Measurements from ENCODE around the gene SDC1. TPM values are rescaled to one million over a fixed set of nuclear protein-coding genes. Genes with fewer than 3 reads are reported as not detected.

The SDC1 gene
- total RNA-seq, 2 experiments from 2014 or later: 0.33 TPM; not detected in 1

DNA sequence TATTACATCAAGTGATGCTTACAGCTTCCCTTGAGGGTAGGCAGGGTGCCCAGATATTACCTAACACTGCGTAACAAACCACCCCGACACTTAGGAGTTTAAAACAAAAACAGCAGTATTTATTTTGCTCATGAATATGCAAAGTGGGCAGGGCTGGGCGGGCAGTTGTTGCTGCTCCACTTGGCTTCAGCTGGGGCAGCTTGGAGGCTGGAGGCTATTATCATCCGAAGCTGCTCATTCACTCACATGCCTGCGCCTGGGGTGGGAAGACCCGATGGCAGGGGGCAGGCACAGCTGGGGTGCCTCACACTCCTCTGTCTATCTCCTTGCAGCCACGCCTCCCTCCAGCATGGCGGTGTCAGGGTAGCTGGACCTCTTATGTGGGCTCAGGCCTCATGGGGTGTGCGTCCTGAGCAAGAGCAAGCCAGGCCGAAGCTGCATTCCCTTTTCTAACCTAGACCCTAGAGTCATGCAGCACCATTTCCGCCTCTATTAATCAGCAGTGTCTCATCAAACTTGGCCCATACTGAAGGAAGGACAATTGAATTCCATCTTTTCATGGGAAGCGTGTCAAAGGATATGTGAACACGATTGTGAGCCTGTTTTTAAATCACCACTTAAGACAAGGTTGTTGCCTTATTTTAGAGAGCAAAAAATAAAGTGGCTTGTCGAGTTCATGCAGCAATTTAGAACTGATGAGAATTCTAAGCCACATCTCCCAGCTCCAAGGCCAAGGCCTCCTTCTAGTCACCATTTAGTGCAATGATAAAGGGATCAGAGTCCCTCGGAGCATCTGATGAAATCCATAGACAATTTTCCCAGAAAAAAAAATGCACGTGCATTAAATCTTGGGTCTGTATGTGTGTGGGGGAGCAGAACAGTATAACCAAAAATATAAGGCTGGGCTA, 54.9 kb downstream of the SDC1 start:
- ChIA-PET CTCF (no interaction called here), POLR2A (no interaction called here)
- peaks cover 10% of the 10 kb centered on the region for H3K27me3 Mint-ChIP-seq

GRCh38 chr2:20168727-20169696, 55.9 kb downstream of the SDC1 start:
- DNase-seq: no peak
- ChIA-PET CTCF (no interaction called here), POLR2A (no interaction called here)
- Mint-ChIP-seq H3K9me3 (no peaks in the 10 kb centered on the region), H3K4me1 (no peaks in the 10 kb centered on the region), H3K27ac (no peak overlapping the region), H3K4me3 (no peak overlapping the region), H3K27me3 (peaks cover 10% of the 10 kb centered on the region), H3K36me3 (ENCODE audit: low read depth) (no peaks in the 10 kb centered on the region)

More for the DNA sequence above, 54.9 kb downstream of the SDC1 start:
- no peak for DNase-seq
- Mint-ChIP-seq H3K36me3 (ENCODE audit: low read depth) (no peaks in the 10 kb centered on the region), H3K4me1 (no peaks in the 10 kb centered on the region), H3K27ac (no peak overlapping the region), H3K4me3 (no peak overlapping the region), H3K9me3 (no peaks in the 10 kb centered on the region)

DNA sequence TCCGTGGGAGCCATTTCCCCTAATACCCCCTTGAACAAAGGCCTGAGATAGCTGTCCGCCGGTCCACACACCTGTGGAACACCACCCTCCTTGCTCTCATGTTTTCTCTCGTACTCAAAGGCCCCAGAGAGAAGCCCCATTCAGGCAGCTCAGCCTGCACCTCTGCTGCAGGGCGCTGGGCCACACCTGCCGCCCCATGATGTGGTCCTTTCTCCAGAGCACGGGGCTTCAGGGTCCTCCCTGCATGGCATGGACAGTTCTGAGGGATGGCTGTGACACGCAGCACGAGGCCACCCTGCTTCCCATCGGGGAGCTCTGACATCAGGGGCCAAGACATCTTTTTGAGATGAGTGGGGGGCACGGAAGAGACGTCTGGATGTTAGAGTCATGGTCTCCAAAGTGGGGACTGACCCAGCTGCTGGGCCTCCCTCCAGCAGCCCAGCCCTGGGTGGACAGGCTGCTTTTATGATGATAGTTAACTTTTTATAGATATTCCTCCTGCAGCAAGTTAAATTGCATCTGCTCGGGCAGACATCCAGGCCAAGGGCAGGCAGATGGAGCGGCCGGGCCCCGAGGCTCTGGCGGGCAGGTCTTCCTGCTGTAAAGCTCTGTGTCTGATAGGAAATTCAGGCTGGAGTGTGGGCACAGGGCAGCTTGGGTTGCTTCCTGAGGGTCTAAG, 56.7 kb downstream of the SDC1 start:
- ChIA-PET CTCF (no interaction called here), POLR2A (no interaction called here)
- no peaks in the 10 kb centered on the region for H3K9me3 Mint-ChIP-seq
- DNase-seq: no peak
- H3K27ac Mint-ChIP-seq: no peak overlapping the region
- H3K36me3 Mint-ChIP-seq (ENCODE audit: low read depth): no peaks in the 10 kb centered on the region
- H3K4me1 Mint-ChIP-seq: no peaks in the 10 kb centered on the region
- no peak overlapping the region for H3K4me3 Mint-ChIP-seq
- H3K27me3 Mint-ChIP-seq: peaks cover 10% of the 10 kb centered on the region

DNA sequence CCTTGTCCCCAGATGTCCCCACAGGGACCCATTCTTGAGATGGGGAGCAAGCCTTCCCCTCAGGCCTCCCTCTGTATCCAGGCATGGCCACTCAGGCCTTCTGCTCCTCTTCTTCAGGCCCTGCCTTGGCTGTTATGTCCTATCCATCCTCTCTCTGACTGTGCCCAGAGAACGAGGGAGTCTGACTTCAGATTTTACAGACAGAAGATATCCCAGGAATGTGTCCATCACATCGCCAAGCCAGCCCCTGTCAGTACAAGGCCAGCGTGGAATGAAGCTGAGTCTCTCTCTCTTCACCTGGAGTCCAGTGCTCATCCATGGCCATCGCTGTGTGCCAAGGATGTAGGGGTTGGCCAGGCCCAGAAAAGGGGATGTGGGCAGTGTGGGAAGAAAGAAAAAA, 57.6 kb downstream of the SDC1 start:
- H3K27ac Mint-ChIP-seq: no peak overlapping the region
- no peaks in the 10 kb centered on the region for H3K4me1 Mint-ChIP-seq
- CTCF ChIA-PET: no interaction called here
- no peaks in the 10 kb centered on the region for H3K36me3 Mint-ChIP-seq (ENCODE audit: low read depth)
- H3K4me3 Mint-ChIP-seq: no peak overlapping the region
- peaks cover 7% of the 10 kb centered on the region for H3K27me3 Mint-ChIP-seq
- POLR2A ChIA-PET: no interaction called here
- no peak for DNase-seq
- no peaks in the 10 kb centered on the region for H3K9me3 Mint-ChIP-seq

GRCh38 chr2:20165677-20166509, 59.0 kb downstream of the SDC1 start:
- no peaks in the 10 kb centered on the region for H3K9me3 Mint-ChIP-seq
- H3K27ac Mint-ChIP-seq: no peak overlapping the region
- no peak overlapping the region for H3K4me3 Mint-ChIP-seq
- peaks cover 8% of the 10 kb centered on the region for H3K27me3 Mint-ChIP-seq
- no peaks in the 10 kb centered on the region for H3K4me1 Mint-ChIP-seq
- POLR2A ChIA-PET: no interaction called here
- no peak for DNase-seq
- no peaks in the 10 kb centered on the region for H3K36me3 Mint-ChIP-seq (ENCODE audit: low read depth)
- CTCF ChIA-PET: no interaction called here

GRCh38 chr2:20164734-20165478, 60.0 kb downstream of the SDC1 start:
- ChIA-PET POLR2A (no interaction called here), CTCF (no interaction called here)
- H3K9me3 Mint-ChIP-seq: no peaks in the 10 kb centered on the region
- no peaks in the 10 kb centered on the region for H3K4me1 Mint-ChIP-seq
- H3K4me3 Mint-ChIP-seq: no peak overlapping the region
- H3K36me3 Mint-ChIP-seq (ENCODE audit: low read depth): no peaks in the 10 kb centered on the region
- no peak overlapping the region for H3K27ac Mint-ChIP-seq
- no peak for DNase-seq
- H3K27me3 Mint-ChIP-seq: peaks cover 10% of the 10 kb centered on the region

DNA sequence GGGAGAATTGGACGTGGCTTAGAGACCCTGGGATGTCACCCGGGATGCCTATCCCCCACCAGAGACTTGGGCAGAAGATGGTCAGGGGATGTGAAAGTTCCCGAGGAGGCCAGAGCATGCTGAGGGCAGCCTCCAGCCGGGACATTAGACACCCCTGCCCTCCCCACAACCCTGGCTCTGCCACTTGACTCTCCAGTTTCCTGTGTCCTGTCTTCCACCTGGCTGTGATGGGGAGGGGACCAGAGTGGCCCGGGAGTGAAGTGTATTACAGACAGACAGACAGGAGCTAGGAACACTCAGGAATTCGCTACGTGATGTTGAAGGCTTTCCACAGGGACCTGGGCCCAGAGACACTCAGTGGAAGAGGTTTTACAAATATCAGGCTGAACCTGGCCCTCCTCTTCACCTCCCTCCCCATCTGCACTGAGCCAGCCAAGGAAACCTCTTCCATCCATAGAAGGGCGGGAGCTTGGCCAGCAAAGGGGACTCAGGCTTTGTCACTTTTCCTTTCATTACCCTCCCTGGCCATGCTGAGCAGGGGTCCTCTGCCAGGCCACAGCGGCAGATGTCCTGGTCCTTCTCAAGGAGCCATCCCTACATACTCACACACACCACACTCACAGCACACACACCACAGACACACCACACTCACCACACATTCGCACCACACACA, 60.7 kb downstream of the SDC1 start:
- H3K27ac Mint-ChIP-seq: no peak overlapping the region
- no peak for DNase-seq
- CTCF ChIA-PET: no interaction called here
- H3K9me3 Mint-ChIP-seq: no peaks in the 10 kb centered on the region
- H3K27me3 Mint-ChIP-seq: peaks cover 17% of the 10 kb centered on the region
- no peaks in the 10 kb centered on the region for H3K36me3 Mint-ChIP-seq (ENCODE audit: low read depth)
- no peak overlapping the region for H3K4me3 Mint-ChIP-seq
- H3K4me1 Mint-ChIP-seq: no peaks in the 10 kb centered on the region
- POLR2A ChIA-PET: no interaction called here

DNA sequence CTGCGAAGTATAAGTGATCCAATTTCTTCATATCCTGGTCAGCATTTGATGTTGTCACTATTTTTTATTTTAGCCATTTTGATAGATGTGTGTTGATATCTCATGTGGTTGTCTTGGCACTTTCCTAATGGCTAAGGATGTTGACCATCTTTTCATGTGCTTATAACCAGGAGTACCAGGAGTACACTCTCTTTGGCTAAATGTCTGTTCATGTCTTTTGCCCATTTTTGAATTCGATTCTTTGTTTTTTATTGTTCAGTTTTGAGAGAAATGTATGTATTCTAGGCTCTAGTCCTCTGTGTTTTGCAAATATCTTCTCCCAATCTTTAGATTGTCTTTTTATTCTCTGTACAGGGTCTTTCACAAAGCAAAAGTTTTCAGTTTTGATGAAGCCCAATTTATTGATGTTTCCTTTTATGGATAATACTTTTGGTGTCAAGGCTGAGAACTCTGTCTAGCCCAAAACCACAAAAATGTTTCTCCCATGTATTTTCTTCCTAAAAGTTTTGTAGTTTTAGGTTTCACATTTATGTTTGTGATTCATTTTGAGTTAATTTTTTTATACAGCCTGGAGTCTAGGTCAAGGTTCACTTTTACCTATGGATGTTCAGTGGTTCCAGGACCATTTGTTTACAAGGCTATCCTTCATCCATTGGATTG, 65.4 kb downstream of the SDC1 start:
- Mint-ChIP-seq H3K36me3 (ENCODE audit: low read depth) (no peaks in the 10 kb centered on the region), H3K4me3 (no peak overlapping the region), H3K4me1 (no peaks in the 10 kb centered on the region), H3K27ac (no peak overlapping the region), H3K27me3 (peaks cover 25% of the 10 kb centered on the region), H3K9me3 (no peaks in the 10 kb centered on the region)
- POLR2A ChIA-PET: no interaction called here
- DNase-seq: no peak
- CTCF ChIA-PET: no interaction called here

DNA sequence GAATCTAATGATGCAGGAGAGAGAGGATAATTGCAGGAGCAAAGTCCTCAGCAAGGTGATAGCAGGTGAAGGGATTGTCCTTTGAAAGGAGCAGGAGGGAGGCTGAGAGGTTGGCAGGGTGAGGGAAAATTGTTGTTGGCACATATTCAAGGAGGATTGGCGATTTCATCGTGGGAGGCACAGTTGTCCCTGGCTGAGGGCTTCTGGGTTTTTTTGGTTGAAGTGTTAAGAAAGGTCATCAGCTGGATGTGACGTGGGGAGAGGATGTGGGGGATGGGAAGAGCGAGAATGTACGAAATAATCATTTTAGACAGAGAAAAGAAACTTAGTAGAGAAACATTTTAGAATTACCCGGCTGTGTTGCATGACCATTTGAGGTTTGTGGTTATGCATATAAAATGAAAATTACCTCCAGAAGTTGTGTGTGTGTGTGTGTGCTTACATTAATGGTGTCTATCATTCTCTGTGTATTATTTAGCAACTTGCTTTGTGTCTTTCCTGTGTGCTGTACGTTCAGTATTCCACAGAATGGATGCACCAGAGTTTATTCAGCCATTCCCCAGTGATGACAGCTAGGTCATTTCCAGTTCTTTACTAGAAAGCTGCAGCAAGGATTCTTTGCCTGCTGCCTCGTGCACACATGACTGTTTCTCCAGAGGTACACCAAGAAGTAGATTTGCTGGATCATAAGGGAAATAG, 67.6 kb downstream of the SDC1 start:
- no peaks in the 10 kb centered on the region for H3K36me3 Mint-ChIP-seq (ENCODE audit: low read depth)
- no peak overlapping the region for H3K27ac Mint-ChIP-seq
- CTCF ChIA-PET: no interaction called here
- POLR2A ChIA-PET: no interaction called here
- H3K27me3 Mint-ChIP-seq: peaks cover 29% of the 10 kb centered on the region
- no peak for DNase-seq
- H3K9me3 Mint-ChIP-seq: no peaks in the 10 kb centered on the region
- H3K4me1 Mint-ChIP-seq: no peaks in the 10 kb centered on the region
- no peak overlapping the region for H3K4me3 Mint-ChIP-seq

DNA sequence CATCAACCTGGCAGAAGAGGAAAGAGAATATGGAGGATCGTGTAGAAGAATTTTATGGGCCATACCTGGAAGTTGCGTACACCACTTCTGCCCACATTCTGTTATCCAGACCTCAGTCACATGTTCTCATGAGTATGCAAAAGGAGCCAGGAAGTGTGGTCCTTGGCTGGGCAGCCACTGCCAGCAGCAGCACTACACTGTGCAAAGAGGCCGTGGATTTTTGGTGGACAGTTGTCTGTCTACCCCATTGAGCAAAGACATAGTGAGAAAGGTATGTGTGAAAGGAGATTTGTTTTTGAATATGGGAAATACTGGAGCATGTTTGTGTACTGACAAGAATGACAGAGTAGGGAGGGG, 68.1 kb downstream of the SDC1 start:
- H3K36me3 Mint-ChIP-seq (ENCODE audit: low read depth): no peaks in the 10 kb centered on the region
- H3K4me3 Mint-ChIP-seq: no peak overlapping the region
- no peak overlapping the region for H3K27ac Mint-ChIP-seq
- ChIA-PET CTCF (no interaction called here), POLR2A (no interaction called here)
- no peaks in the 10 kb centered on the region for H3K9me3 Mint-ChIP-seq
- H3K27me3 Mint-ChIP-seq: peaks cover 26% of the 10 kb centered on the region
- no peaks in the 10 kb centered on the region for H3K4me1 Mint-ChIP-seq
- DNase-seq: no peak

DNA sequence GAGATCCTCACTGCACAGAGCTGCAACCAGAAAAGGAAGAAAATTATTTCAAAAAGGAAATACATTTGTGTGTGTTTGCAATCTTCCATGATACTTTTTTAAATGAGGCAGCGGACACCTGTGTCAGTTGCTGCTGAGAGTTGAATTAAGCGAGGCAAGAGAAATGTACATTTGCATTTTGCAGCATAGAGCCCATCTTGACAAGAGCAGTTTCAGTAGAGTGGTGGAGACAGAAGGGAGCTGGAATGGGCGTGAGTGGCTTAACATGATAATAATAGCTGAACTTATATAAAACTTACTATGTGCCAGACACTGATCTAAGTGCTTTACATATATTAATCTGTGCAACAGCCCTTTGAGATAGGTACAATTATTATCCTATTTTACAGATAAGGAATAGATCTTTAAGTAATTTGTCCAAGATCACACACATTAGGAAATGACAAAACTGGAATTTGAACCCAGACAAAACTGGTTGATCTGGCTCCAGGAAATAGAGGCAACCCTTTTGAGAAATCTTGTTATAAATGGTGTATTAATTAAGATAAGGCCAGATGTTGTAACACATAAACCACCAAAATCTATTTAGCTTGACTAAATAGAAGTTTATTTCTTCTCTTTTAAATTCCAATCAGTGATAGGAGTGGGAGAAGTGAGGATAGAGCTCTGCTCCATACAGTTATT, 68.7 kb downstream of the SDC1 start:
- Mint-ChIP-seq H3K27ac (no peak overlapping the region), H3K9me3 (no peaks in the 10 kb centered on the region), H3K4me3 (no peak overlapping the region), H3K36me3 (ENCODE audit: low read depth) (no peaks in the 10 kb centered on the region), H3K27me3 (peaks cover 26% of the 10 kb centered on the region), H3K4me1 (no peaks in the 10 kb centered on the region)
- no peak for DNase-seq
- ChIA-PET CTCF (no interaction called here), POLR2A (no interaction called here)

Measured in activated CD4-positive, alpha-beta memory T cell treated with anti-CD3 and anti-CD28 coated beads, Interleukin-2, amount 10 ng/mL, durations not matched to agents 7 days and 5 days (primary cell).